Measurements from ENCODE around the gene SPTBN5.

The SPTBN5 gene

GRCh38 chr15:41824062-41824745, 69.6 kb downstream of the SPTBN5 start:
- no peak for DNase-seq (ENCODE audit: low read depth in 2 of 2)

- no peak for DNase-seq (ENCODE audit: low read depth in 2 of 2)
Measured at GRCh38 chr15:41823502-41823901, 70.4 kb downstream of the SPTBN5 start.

- no peak for DNase-seq (ENCODE audit: low read depth in 2 of 2)
Measured at GRCh38 chr15:41822957-41823356, 70.9 kb downstream of the SPTBN5 start.

GRCh38 chr15:41822471-41822870, 71.4 kb downstream of the SPTBN5 start:
- no peak for DNase-seq (ENCODE audit: low read depth in 2 of 2)

GRCh38 chr15:41821831-41822230, 72.0 kb downstream of the SPTBN5 start:
- DNase-seq (ENCODE audit: low read depth in 2 of 2): no peak

GRCh38 chr15:41820791-41821423, 72.9 kb downstream of the SPTBN5 start:
- no peak for DNase-seq (ENCODE audit: low read depth in 2 of 2)

GRCh38 chr15:41819455-41820050, 74.3 kb downstream of the SPTBN5 start:
- no peak for DNase-seq (ENCODE audit: low read depth in 2 of 2)

- DNase-seq (ENCODE audit: low read depth in 2 of 2): no peak
Measured at GRCh38 chr15:41817781-41818180, 76.1 kb downstream of the SPTBN5 start.

DNA sequence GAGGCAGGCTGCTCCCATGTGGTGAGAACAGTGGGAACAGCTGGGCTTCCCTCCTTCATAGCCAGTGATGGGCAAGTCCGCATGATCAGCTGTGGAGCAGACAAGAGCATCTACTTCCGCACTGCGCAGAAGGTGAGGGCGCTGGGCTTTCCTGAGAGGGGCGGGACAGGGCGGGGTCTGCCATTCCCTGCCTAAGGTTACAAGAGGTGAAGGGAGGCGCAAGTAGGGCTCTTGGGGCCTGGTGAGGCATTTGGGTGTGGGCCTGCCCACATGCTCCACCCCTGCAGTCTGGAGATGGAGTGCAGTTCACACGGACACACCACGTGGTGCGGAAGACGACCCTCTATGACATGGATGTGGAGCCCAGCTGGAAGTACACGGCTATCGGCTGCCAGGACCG, 76.5 kb downstream of the SPTBN5 start:
- DNase-seq (ENCODE audit: low read depth in 2 of 2): no peak

- DNase-seq (ENCODE audit: low read depth in 2 of 2): no peak
Measured at GRCh38 chr15:41816788-41817187, 77.1 kb downstream of the SPTBN5 start.

- no peak for DNase-seq (ENCODE audit: low read depth in 2 of 2)
Measured at GRCh38 chr15:41814534-41814933, 79.3 kb downstream of the SPTBN5 start.

DNA sequence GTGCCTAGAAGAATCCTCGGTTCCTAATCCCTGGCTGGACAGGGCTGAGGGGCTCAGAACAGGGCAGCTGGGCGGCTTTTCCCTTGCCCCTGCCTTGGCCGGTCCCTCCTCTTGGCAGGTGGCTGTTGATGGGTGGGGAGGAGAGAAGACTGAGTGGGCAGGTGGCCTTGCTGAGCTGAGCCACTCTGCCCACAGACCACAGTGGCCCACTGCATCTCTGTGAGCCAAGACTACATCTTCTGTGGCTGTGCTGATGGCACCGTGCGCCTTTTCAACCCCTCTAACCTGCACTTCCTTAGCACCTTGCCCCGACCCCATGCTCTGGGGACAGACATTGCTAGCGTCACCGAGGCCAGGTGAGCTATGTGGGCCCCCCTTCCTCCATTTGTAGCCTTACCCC, 80.4 kb downstream of the SPTBN5 start:
- no peak for DNase-seq (ENCODE audit: low read depth in 2 of 2)

- no peak for DNase-seq (ENCODE audit: low read depth in 2 of 2)
Measured at GRCh38 chr15:41812820-41813375, 81.0 kb downstream of the SPTBN5 start.

DNA sequence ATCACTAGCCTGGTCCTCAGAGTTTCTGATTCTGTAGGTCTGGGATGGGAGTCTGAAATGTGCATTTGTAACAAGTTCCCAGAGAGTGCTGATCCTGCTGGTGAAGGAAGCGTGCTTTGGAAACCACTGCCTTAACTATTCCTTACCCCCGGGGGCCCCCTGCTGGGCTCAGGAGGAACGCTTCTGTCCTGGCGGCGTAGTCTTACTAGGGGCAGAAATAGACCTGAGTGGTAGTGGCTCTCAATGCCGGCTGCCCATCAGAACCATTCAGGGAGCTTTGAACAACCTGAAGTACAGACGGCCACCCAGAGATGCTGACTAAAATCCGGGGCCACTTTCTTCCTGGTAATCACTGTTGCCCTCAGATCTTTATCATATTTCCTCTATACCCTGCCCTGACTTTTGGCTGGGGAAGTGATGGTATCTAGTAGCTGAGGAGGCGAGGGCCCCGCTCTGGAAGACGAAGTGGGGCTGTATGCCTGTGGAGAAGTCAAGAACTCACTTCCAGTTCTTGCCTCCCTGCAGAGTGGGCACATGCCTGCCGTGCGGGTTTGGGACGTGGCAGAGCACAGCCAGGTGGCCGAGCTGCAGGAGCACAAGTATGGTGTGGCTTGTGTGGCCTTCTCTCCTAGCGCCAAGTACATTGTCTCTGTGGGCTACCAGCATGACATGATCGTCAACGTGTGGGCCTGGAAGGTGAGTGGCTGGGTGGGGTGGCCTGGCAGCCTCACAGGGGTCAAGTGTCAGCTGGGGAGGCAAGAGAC, 82.2 kb downstream of the SPTBN5 start:
- peak; percentile 45 to 64 for DNase-seq (ENCODE audit: low read depth in 2 of 2)

DNA sequence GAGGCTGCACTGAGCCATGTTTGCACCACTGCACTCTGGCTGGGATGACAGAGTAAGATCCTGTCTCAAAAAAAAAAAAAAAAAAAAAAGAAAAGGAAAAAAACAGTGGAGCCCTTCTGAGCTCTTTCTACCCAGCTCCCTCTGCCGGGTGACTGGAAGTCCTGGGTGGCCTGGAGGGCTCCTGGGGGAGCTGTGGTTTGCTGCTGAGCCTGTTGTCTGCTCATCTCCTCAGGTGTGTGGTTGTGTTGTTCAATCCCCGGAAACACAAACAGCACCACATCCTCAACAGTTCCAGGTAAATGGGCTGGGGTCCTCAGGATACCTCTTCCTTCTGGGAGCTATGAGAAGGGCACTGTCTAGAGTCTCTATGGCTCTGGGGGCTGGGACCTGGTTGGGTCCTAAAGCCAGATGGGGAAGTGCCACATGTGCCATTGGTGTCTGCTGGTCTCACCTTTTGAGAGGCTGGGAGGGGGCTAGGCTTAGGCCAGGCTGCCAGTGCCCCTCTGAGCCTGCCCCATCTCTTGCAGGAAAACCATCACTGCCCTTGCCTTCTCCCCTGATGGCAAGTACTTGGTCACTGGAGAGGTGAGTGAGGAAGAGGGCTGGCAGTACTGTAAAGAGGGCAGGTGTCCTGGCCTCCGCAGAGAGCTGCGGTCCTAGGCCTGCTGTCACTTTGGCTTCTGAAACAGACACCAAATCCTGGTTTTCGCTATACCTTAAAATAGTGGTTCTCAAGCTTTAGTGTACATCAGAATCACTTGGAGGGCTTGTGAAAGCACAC, 83.0 kb downstream of the SPTBN5 start:
- DNase-seq (ENCODE audit: low read depth in 2 of 2): no peak

GRCh38 chr15:41809526-41810220, 84.2 kb downstream of the SPTBN5 start:
- DNase-seq (ENCODE audit: low read depth in 2 of 2): no peak

- DNase-seq (ENCODE audit: low read depth in 2 of 2): no peak
Measured at GRCh38 chr15:41809121-41809520, 84.7 kb downstream of the SPTBN5 start.

GRCh38 chr15:41806291-41807181, 87.3 kb downstream of the SPTBN5 start:
- DNase-seq (ENCODE audit: low read depth in 2 of 2): no peak

DNA sequence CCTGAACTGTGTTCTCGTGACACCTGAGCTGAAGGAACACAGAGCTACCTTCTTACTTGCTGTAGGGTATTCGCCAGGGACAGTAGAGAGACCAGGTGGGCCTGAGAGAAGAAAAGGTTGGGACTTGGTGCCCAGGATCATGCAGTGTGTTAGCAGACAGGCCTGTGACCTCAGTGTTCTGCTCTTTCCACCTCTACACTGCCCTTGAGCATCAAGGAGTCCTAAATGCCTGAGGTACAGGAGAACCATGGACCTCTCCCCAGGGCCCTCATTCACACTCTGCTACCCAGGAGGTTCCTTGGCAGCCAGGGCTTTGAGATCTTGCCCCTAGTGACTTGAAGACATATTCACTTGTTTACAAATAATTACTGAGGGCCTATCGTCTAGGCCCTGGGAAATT, 88.1 kb downstream of the SPTBN5 start:
- no peak for DNase-seq (ENCODE audit: low read depth in 2 of 2)
